CD4-positive, alpha-beta T cell (primary cell): ENCODE results near the gene NRXN3. TPM values are rescaled to one million over a fixed set of nuclear protein-coding genes. Genes with fewer than 3 reads are reported as not detected.

Experiments
- ATAC-seq: fragments of 200-7000 bp; cut with Tn5 transposase; one replicate; pipeline ENCODE4 v1.10.0; 2022; ENCODE audit warnings: mild to moderate bottlenecking; ENCODE audit not compliant: poor library complexity
- CTCF ChIA-PET: fragments of 350-600 bp; sonication (Branson Sonifier 250); formaldehyde crosslinking; loops from one replicate; lab custom pipeline; 2021; ENCODE audit warnings: antibody characterized with exemption, inconsistent platforms; lab: Charles Lee
- POLR2A ChIA-PET: fragments of 350-600 bp; sonication (Branson Sonifier 250); formaldehyde crosslinking; loops from one replicate; lab custom pipeline; 2021; ENCODE audit warnings: antibody characterized with exemption, inconsistent platforms; lab: Charles Lee
- DNase-seq, 14 experiments: peaks; one replicate each; pipeline ENCODE4 v3.0.0-alpha.2; 2013 to 2020; ENCODE audit warnings: mixed read lengths in 2 of 14
- H3K27ac ChIP-seq, 2 donors: one replicate each; pipeline versions ENCODE4 v1.5.1 to v1.7.0; 2013; ENCODE audit warnings: low read length in 2 of 2, low read depth in 1 of 2, mild to moderate bottlenecking in 1 of 2
- H3K27me3 ChIP-seq, 2 experiments: 1 replicate in 1 of 2; 2 replicates in 1 of 2; pipeline versions ENCODE4 v1.6.1 to v1.7.0; 2013; ENCODE audit warnings: low read length in 2 of 2, control low read depth in 1 of 2, mild to moderate bottlenecking in 1 of 2, moderate library complexity in 1 of 2; ENCODE audit not compliant: insufficient read depth in 2 of 2, control insufficient read depth in 1 of 2
- H3K36me3 ChIP-seq: one replicate; pipeline ENCODE4 v1.6.1; 2013; ENCODE audit warnings: low read length, control low read depth; ENCODE audit not compliant: insufficient read depth
- H3K4me1 ChIP-seq: one replicate; pipeline ENCODE4 v1.6.1; 2013; ENCODE audit warnings: low read length, control low read depth; ENCODE audit not compliant: insufficient read depth
- H3K4me3 ChIP-seq: one replicate; pipeline ENCODE4 v1.5.1; 2013; ENCODE audit warnings: mild to moderate bottlenecking, low read length, moderate library complexity
- H3K9me3 ChIP-seq, 2 experiments: 1 replicate in 1 of 2; 2 replicates in 1 of 2; pipeline versions ENCODE4 v1.6.1 to v1.7.0; 2013; ENCODE audit warnings: low read length in 2 of 2, mild to moderate bottlenecking in 2 of 2, control low read depth in 1 of 2, moderate library complexity in 1 of 2; ENCODE audit not compliant: control insufficient read depth in 1 of 2, insufficient read depth in 1 of 2
- H3K27ac Mint-ChIP-seq: one replicate; pipeline ENCODE4 v1.8.0; 2020; ENCODE audit warnings: mixed read lengths
- H3K27me3 Mint-ChIP-seq: one replicate; pipeline ENCODE4 v1.8.0; 2021; ENCODE audit warnings: mixed read lengths
- H3K36me3 Mint-ChIP-seq: one replicate; pipeline ENCODE4 v1.8.0; 2021; ENCODE audit warnings: low read depth, mixed read lengths
- H3K4me1 Mint-ChIP-seq: one replicate; pipeline ENCODE4 v1.8.0; 2021; ENCODE audit warnings: low read depth, mixed read lengths
- H3K4me3 Mint-ChIP-seq: one replicate; pipeline ENCODE4 v1.8.0; 2020; ENCODE audit warnings: mild to moderate bottlenecking, mixed read lengths
- H3K9me3 Mint-ChIP-seq: one replicate; pipeline ENCODE4 v1.8.0; 2020; ENCODE audit warnings: mixed read lengths
- intact Hi-C, 2 experiments: fragments of 100-400 bp; cut with DNase I in 1 of 2; cut with micrococcal nuclease in 1 of 2; formaldehyde crosslinking; loops; one replicate each; pipeline versions ENCODE4 v1.15.1 to v1.9.0; 2023 to 2025; cut with DNase I, micrococcal nuclease
- total RNA-seq, 174 experiments: library from RNA in 2 of 174; stranded (reverse) in 2 of 174; gene quantifications; one replicate each; pipeline ENCODE4 v1.2.3 and lab custom pipeline; 2021 to 2026
- TF ChIP-seq, protein P1 (sequence below): fragments of 200-600 bp; IDR thresholded peaks from one replicate; pipeline ENCODE4 v1.8.0; 2022; ENCODE audit warnings: antibody characterized with exemption, mild to moderate bottlenecking

NRXN3 gene
- total RNA-seq, 2 experiments from 2014 or later = not detected

DNA sequence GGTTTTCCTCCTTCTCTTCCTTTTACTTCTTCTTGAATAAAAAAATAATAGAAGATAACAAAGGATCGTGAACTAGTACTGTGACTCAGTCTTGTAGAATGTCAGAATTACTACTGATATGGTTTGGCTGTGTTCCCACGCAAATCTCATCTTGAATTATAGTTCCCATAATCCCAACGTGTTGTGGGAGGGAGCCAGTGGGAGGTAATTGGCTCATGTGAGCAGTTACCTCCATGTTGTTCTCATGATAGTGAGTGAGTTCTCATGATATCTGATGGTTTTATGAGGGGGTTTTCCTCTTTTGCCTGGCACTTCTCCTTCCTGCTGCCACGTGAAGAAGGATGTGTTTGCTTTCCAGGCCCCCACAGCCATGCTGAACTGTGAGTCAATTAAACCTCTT is 1491.6 kb downstream of the NRXN3 start:
- H3K27ac Mint-ChIP-seq = no peak overlapping the region
- intact Hi-C loops = no loop called here
- Histone ChIP-seq H3K36me3 (no peaks in the 10 kb centered on the region), H3K9me3 (peaks cover 0 to 3% of the 10 kb centered on the region in 2 experiments), H3K4me1 (no peaks in the 10 kb centered on the region), H3K4me3 (no peak overlapping the region), H3K27me3 (no peaks in the 10 kb centered on the region), H3K27ac (no peak overlapping the region)
- no peaks in the 10 kb centered on the region for H3K4me1 Mint-ChIP-seq
- DNase-seq (no peak), ATAC-seq (no peak)
- TF ChIP-seq, protein P1, sequence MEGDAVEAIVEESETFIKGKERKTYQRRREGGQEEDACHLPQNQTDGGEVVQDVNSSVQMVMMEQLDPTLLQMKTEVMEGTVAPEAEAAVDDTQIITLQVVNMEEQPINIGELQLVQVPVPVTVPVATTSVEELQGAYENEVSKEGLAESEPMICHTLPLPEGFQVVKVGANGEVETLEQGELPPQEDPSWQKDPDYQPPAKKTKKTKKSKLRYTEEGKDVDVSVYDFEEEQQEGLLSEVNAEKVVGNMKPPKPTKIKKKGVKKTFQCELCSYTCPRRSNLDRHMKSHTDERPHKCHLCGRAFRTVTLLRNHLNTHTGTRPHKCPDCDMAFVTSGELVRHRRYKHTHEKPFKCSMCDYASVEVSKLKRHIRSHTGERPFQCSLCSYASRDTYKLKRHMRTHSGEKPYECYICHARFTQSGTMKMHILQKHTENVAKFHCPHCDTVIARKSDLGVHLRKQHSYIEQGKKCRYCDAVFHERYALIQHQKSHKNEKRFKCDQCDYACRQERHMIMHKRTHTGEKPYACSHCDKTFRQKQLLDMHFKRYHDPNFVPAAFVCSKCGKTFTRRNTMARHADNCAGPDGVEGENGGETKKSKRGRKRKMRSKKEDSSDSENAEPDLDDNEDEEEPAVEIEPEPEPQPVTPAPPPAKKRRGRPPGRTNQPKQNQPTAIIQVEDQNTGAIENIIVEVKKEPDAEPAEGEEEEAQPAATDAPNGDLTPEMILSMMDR = no peak
- POLR2A ChIA-PET = no interaction called here
- CTCF ChIA-PET = no interaction called here
- no peaks in the 10 kb centered on the region for H3K36me3 Mint-ChIP-seq
- no peaks in the 10 kb centered on the region for H3K9me3 Mint-ChIP-seq
- H3K4me3 Mint-ChIP-seq = no peak overlapping the region
- no peaks in the 10 kb centered on the region for H3K27me3 Mint-ChIP-seq

DNA sequence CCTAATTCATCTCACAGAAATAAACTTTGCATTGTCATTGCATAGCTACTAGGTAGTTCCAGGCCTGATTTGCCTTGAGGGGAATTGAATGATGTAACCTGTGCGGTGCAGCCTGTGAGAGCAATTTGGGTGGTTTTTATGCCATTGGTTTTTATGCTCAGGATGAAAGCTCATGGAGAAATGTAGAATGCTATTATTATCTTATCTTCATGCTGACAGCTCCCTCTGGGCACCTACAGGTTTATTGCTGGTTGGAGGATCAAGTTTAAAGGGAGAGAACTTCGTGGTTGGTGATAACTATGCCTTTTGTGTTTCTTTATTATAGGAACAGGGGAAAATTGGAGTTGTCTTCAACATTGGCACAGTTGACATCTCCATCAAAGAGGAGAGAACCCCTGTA is 1493.3 kb downstream of the NRXN3 start:
- CTCF ChIA-PET = no interaction called here
- ATAC-seq = no peak
- POLR2A ChIA-PET = no interaction called here
- DNase-seq = no peak
- H3K36me3 ChIP-seq = no peaks in the 10 kb centered on the region
- Mint-ChIP-seq H3K9me3 (no peaks in the 10 kb centered on the region), H3K27ac (no peak overlapping the region), H3K4me1 (no peaks in the 10 kb centered on the region), H3K27me3 (no peaks in the 10 kb centered on the region), H3K36me3 (no peaks in the 10 kb centered on the region), H3K4me3 (no peak overlapping the region)
- no peaks in the 10 kb centered on the region for H3K27me3 ChIP-seq
- H3K4me3 ChIP-seq = no peak overlapping the region
- peaks cover 0 to 3% of the 10 kb centered on the region in 2 experiments for H3K9me3 ChIP-seq
- H3K27ac ChIP-seq = no peak overlapping the region
- TF ChIP-seq, protein P1 = no peak
- intact Hi-C loops = no loop called here
- no peaks in the 10 kb centered on the region for H3K4me1 ChIP-seq

DNA sequence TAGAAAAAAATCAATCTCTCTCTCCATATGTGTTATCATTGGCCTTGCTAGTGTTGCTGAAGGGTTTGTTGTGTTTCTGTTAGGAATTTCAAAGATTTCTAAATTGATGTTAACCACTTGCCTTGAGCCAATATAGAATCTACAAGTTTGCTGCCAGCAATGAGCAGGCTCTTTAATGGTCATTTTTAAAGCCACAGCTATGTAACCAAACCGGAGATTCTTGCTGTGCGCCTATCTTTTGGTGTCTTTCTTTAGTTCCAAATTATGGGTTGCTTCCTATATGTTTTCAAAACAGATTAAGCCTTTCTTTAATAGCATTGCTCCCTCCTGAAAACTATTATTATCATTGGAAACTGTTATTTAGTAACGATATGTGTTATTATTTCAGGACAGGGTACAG is 1495.4 kb downstream of the NRXN3 start:
- no peaks in the 10 kb centered on the region for H3K4me1 Mint-ChIP-seq
- no peaks in the 10 kb centered on the region for H3K27me3 Mint-ChIP-seq
- ChIA-PET CTCF (no interaction called here), POLR2A (no interaction called here)
- no peak for DNase-seq
- no peak overlapping the region for H3K4me3 Mint-ChIP-seq
- no peak overlapping the region for H3K27ac ChIP-seq
- no peaks in the 10 kb centered on the region for H3K4me1 ChIP-seq
- H3K27ac Mint-ChIP-seq = no peak overlapping the region
- ATAC-seq = no peak
- TF ChIP-seq, protein P1 = no peak
- no peaks in the 10 kb centered on the region for H3K9me3 Mint-ChIP-seq
- peaks cover 0 to 3% of the 10 kb centered on the region in 2 experiments for H3K9me3 ChIP-seq
- intact Hi-C loops = no loop called here
- no peaks in the 10 kb centered on the region for H3K36me3 Mint-ChIP-seq
- no peak overlapping the region for H3K4me3 ChIP-seq
- H3K36me3 ChIP-seq = no peaks in the 10 kb centered on the region
- H3K27me3 ChIP-seq = no peaks in the 10 kb centered on the region
